ENCODE data around the gene GPC6.

GPC6 gene

GRCh38 chr13:93882086-93882651, 655.6 kb downstream of the GPC6 start:
- no peak overlapping the region for H3K4me2 ChIP-seq
- TF ChIP-seq CTCF (conservative IDR thresholded peaks at IDR 0.05; ENCODE audit: low read depth, low read length) = no peak
- no peaks in the 10 kb centered on the region for H3K36me3 ChIP-seq (ENCODE audit: insufficient read depth)
- H3K4me3 ChIP-seq (IDR thresholded peaks at IDR 0.05; ENCODE audit: insufficient read depth, low read depth, low read length) = no peak overlapping the region
- no peaks in the 10 kb centered on the region for H4K20me1 ChIP-seq (ENCODE audit: insufficient read depth)
- no peaks in the 10 kb centered on the region for H3K4me1 ChIP-seq (ENCODE audit: low read depth, poor library complexity, severe bottlenecking)
- H2AFZ ChIP-seq (ENCODE audit: low read depth) = no peak overlapping the region
- H3K9ac ChIP-seq = no peak overlapping the region
- no peaks in the 10 kb centered on the region for H3K79me2 ChIP-seq (ENCODE audit: insufficient read depth, low read depth)
- H3K27ac ChIP-seq = no peak overlapping the region
- no peaks in the 10 kb centered on the region for H3K27me3 ChIP-seq (ENCODE audit: insufficient read depth, low read depth)

- peak overlapping the region; percentile 66 for H3K4me2 ChIP-seq
- H3K4me1 ChIP-seq (ENCODE audit: low read depth, poor library complexity, severe bottlenecking) = peaks cover 36% of the 10 kb centered on the region
- H3K27me3 ChIP-seq (ENCODE audit: insufficient read depth, low read depth) = no peaks in the 10 kb centered on the region
- H3K79me2 ChIP-seq (ENCODE audit: insufficient read depth, low read depth) = no peaks in the 10 kb centered on the region
- TF ChIP-seq CTCF (conservative IDR thresholded peaks at IDR 0.05; ENCODE audit: low read depth, low read length) = no peak
- no peak overlapping the region for H2AFZ ChIP-seq (ENCODE audit: low read depth)
- H3K4me3 ChIP-seq (IDR thresholded peaks at IDR 0.05; ENCODE audit: insufficient read depth, low read depth, low read length) = no peak overlapping the region
- no peak overlapping the region for H3K9ac ChIP-seq
- H4K20me1 ChIP-seq (ENCODE audit: insufficient read depth) = no peaks in the 10 kb centered on the region
- H3K27ac ChIP-seq = peak overlapping the region; percentile 35; the same call in 1 of the 2 replicates
- H3K36me3 ChIP-seq (ENCODE audit: insufficient read depth) = no peaks in the 10 kb centered on the region
Measured at GRCh38 chr13:93889430-93889951, 662.9 kb downstream of the GPC6 start.

DNA sequence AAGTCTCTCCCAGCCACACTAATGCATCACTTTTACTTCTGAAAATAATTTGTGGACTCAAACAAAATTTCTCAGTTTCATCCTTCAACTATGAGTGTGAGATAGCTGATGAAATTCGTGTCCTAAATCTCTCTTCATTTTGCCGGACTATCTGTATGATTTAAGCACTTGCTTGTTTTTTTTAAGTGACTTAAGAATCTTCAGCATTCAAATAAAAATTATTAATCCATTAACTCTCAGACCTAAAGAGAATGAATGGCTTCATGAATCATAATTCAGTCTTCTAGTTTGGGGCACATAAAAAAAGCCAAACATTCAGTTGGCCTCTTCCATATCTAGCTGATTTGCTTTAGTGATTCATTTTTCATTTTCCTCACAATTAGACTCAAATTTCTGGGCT, 673.4 kb downstream of the GPC6 start:
- H3K79me2 ChIP-seq (ENCODE audit: insufficient read depth, low read depth) = no peaks in the 10 kb centered on the region
- no peak overlapping the region for H3K4me2 ChIP-seq
- H2AFZ ChIP-seq (ENCODE audit: low read depth) = no peak overlapping the region
- no peak overlapping the region for H3K27ac ChIP-seq
- H3K4me3 ChIP-seq (IDR thresholded peaks at IDR 0.05; ENCODE audit: insufficient read depth, low read depth, low read length) = no peak overlapping the region
- H3K27me3 ChIP-seq (ENCODE audit: insufficient read depth, low read depth) = no peaks in the 10 kb centered on the region
- peaks cover 23% of the 10 kb centered on the region for H3K4me1 ChIP-seq (ENCODE audit: low read depth, poor library complexity, severe bottlenecking)
- H3K36me3 ChIP-seq (ENCODE audit: insufficient read depth) = no peaks in the 10 kb centered on the region
- no peaks in the 10 kb centered on the region for H4K20me1 ChIP-seq (ENCODE audit: insufficient read depth)
- TF ChIP-seq CTCF (conservative IDR thresholded peaks at IDR 0.05; ENCODE audit: low read depth, low read length) = no peak
- H3K9ac ChIP-seq = no peak overlapping the region

DNA sequence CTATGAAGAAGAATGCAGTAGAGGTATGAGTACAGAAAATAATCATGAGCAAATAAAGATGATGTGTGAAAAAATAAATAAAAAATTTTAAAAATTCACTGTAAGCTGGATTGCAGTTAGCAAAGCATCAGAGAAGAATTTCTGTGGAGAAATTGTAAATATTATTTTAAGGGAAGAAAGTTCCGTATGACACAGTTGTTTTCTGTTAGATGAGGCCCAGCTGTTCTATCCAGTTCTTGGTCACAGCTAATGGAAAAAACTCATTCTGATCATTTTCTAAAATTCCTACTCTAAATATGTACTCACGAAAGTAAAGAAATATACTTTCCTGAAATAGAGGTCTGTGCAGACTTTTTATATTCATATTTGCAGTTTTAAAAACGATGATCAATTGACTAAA, 674.1 kb downstream of the GPC6 start:
- H3K9ac ChIP-seq = no peak overlapping the region
- no peak overlapping the region for H3K27ac ChIP-seq
- H4K20me1 ChIP-seq (ENCODE audit: insufficient read depth) = no peaks in the 10 kb centered on the region
- no peak overlapping the region for H3K4me2 ChIP-seq
- no peak overlapping the region for H3K4me3 ChIP-seq (IDR thresholded peaks at IDR 0.05; ENCODE audit: insufficient read depth, low read depth, low read length)
- H3K27me3 ChIP-seq (ENCODE audit: insufficient read depth, low read depth) = no peaks in the 10 kb centered on the region
- peaks cover 31% of the 10 kb centered on the region for H3K4me1 ChIP-seq (ENCODE audit: low read depth, poor library complexity, severe bottlenecking)
- no peak overlapping the region for H2AFZ ChIP-seq (ENCODE audit: low read depth)
- H3K36me3 ChIP-seq (ENCODE audit: insufficient read depth) = no peaks in the 10 kb centered on the region
- no peaks in the 10 kb centered on the region for H3K79me2 ChIP-seq (ENCODE audit: insufficient read depth, low read depth)
- TF ChIP-seq CTCF (conservative IDR thresholded peaks at IDR 0.05; ENCODE audit: low read depth, low read length) = no peak
